Measurements from ENCODE around the gene PIK3R3. TPM values are rescaled to one million over a fixed set of nuclear protein-coding genes. Genes with fewer than 3 reads are reported as not detected.

The PIK3R3 gene
- total RNA-seq (2021) (30.0 and 30.2 TPM in 2 replicates), Bru-seq, nascent RNA (percentile 83 among the genes with signal in this experiment), BruChase-seq, experiment 1, labeled RNA remaining after a 2-hour chase (percentile 98 among the genes with signal in this experiment), BruChase-seq, experiment 2, labeled RNA remaining after a 6-hour chase (percentile 92 among the genes with signal in this experiment)
- long read RNA-seq, full-length matches to known transcripts: 39 of 51 reads
- long read RNA-seq, partial matches to known transcripts: 2 of 51 reads
- long read RNA-seq, other reads (novel, unspliced or antisense): 10 of 51 reads

DNA sequence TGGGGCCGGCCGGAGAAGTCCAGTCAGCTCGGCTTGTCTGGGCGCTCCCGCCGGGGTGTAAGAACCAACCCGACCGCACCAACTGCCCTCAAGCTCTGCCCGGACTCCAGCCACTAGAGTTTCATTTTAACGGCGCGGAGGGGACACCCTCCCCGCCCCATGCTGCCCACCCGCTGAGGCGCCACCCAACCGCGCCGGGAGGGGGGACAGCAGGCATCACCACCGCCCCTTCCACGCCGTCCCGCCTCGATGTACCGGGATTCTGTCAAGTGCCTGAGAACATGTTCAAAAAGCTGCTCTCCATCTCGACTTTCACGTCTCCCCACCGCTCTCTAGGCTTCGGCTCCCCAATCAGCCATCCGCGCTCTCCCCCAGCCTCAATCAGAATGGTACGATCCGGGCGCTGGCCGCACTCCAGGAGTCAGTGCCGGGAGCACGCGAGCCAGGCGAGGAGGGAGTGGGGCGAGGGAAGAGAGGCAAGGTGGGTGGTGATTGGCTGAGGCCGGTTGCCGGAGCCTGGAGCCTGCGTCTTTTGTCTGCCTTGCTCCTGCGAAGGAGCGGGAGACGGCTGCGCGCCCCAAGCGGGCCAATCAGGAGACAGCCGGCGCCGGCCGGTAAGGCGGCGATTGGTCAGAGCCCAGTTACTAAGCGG is at the start of gene PIK3R3:
Gene PIK3R3 (minus strand): TSS at position 101 of the 652 bp plus-strand sequence. CDS start 677 bp downstream, outside the sequence.
- no TSS peak for BruUV-seq (replicated peaks)

DNA sequence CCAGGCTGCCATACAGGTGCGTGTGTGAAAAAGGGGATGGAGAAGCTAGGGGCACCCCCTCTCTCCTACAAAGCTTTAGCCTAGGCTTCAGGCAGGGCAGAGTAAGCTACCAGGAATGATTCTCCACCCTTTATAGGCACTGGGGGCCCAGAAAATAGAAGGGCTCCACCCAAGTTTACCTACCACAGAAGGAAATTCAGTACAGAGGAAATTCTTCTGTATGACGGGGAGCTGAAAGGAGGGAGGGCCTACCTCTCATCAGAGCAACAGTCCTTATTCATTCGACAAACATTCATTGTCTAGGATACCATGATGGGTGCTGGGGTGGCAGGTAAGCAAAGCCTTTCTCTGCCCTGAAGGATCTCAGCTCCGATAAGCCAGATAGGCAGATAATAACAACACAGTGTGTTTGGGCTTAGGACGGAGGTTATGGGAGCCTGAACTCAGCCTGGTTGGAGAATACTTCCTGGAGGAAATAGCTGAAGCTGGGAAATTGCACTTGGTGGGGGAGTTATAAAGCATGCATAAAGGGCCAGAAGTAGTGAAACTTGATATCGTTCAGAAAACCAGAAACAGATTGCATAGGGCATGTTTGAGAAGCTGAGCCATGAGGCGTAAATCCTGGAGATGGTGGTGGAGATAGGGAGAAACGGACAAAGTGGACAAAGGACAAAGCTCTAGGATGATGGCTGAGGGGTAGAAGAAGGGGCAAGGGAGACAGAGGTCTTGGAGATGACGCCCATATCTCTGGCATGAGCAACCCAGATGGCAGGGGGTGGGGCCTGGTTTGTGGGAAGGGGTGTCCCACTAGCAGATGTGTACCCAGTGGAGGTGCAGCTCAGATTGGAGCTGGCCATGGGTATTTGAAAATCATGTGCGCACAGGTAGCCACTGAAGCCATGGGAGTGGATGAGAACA is 49.2 kb upstream of the PIK3R3 start:
- Histone ChIP-seq H3K4me3 (ENCODE audit: low read depth, low read length, poor library complexity, severe bottlenecking) (no peak overlapping the region), H3K9me3 (ENCODE audit: low read depth, low read length, poor library complexity, severe bottlenecking) (no peaks in the 10 kb centered on the region), H3K4me1 (ENCODE audit: insufficient read depth, low read length, poor library complexity, severe bottlenecking) (peaks cover 17% of the 10 kb centered on the region), H3K36me3 (ENCODE audit: insufficient read depth, low read length, poor library complexity, severe bottlenecking) (no peaks in the 10 kb centered on the region), H3K27ac (ENCODE audit: low read depth, low read length, poor library complexity, severe bottlenecking) (no peak overlapping the region), H3K27me3 (replicated peaks; ENCODE audit: insufficient read depth, low read depth, low read length, poor library complexity) (no peaks in the 10 kb centered on the region)
- TF ChIP-seq, protein P1, sequence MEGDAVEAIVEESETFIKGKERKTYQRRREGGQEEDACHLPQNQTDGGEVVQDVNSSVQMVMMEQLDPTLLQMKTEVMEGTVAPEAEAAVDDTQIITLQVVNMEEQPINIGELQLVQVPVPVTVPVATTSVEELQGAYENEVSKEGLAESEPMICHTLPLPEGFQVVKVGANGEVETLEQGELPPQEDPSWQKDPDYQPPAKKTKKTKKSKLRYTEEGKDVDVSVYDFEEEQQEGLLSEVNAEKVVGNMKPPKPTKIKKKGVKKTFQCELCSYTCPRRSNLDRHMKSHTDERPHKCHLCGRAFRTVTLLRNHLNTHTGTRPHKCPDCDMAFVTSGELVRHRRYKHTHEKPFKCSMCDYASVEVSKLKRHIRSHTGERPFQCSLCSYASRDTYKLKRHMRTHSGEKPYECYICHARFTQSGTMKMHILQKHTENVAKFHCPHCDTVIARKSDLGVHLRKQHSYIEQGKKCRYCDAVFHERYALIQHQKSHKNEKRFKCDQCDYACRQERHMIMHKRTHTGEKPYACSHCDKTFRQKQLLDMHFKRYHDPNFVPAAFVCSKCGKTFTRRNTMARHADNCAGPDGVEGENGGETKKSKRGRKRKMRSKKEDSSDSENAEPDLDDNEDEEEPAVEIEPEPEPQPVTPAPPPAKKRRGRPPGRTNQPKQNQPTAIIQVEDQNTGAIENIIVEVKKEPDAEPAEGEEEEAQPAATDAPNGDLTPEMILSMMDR (conservative IDR thresholded peaks at IDR 0.05; ENCODE audit: low read depth, low read length): no peak
- no peak for TF ChIP-seq EZH2 (IDR thresholded peaks at IDR 0.05; ENCODE audit: borderline replicate concordance, low read depth, low read length, poor library complexity, severe bottlenecking)
- intact Hi-C loops (cut with micrococcal nuclease; ENCODE audit: unreplicated experiment): no loop called here
- peak; percentile 49 for DNase-seq (ENCODE audit: low spot score)
- ChIA-PET CTCF (interaction anchor here (1.0 to 1.2 kb wide), 2 partner anchors 42 to 142 kb away, joined by 3 to 6 read pairs; no protein-coding TSS in a partner anchor), POLR2A (ENCODE audit: low non-redundant PET) (no interaction called here)
- BruUV-seq (replicated peaks): no TSS peak

More for the DNA sequence above, at the start of gene PIK3R3:
- H3K27ac ChIP-seq (ENCODE audit: low read depth, low read length, poor library complexity, severe bottlenecking): peak within 1 kb of the TSS; percentile 100
- TF ChIP-seq EZH2 (IDR thresholded peaks at IDR 0.05; ENCODE audit: borderline replicate concordance, low read depth, low read length, poor library complexity, severe bottlenecking): no peak
- TF ChIP-seq, protein P1 (conservative IDR thresholded peaks at IDR 0.05; ENCODE audit: low read depth, low read length): no peak
- H3K9me3 ChIP-seq (ENCODE audit: low read depth, low read length, poor library complexity, severe bottlenecking): no peaks in the 10 kb centered on the region
- H3K4me3 ChIP-seq (ENCODE audit: low read depth, low read length, poor library complexity, severe bottlenecking): peak within 1 kb of the TSS; percentile 73
- CTCF ChIA-PET: no interaction called here
- POLR2A ChIA-PET (ENCODE audit: low non-redundant PET): interaction anchor here (0.6 to 0.9 kb wide), 3 partner anchors 11 to 142 kb away, joined by 4 read pairs; no protein-coding TSS in a partner anchor
- H3K36me3 ChIP-seq (ENCODE audit: insufficient read depth, low read length, poor library complexity, severe bottlenecking): no peaks in the 10 kb centered on the region
- intact Hi-C loops (cut with micrococcal nuclease; ENCODE audit: unreplicated experiment): loop anchor here (5.0 kb wide), 1 partner anchor 95 kb away; no protein-coding TSS in a partner anchor
- H3K4me1 ChIP-seq (ENCODE audit: insufficient read depth, low read length, poor library complexity, severe bottlenecking): peaks cover 27% of the 10 kb centered on the region
- no peaks in the 10 kb centered on the region for H3K27me3 ChIP-seq (replicated peaks; ENCODE audit: insufficient read depth, low read depth, low read length, poor library complexity)
- DNase-seq (ENCODE audit: low spot score): peak; percentile 99

DNA sequence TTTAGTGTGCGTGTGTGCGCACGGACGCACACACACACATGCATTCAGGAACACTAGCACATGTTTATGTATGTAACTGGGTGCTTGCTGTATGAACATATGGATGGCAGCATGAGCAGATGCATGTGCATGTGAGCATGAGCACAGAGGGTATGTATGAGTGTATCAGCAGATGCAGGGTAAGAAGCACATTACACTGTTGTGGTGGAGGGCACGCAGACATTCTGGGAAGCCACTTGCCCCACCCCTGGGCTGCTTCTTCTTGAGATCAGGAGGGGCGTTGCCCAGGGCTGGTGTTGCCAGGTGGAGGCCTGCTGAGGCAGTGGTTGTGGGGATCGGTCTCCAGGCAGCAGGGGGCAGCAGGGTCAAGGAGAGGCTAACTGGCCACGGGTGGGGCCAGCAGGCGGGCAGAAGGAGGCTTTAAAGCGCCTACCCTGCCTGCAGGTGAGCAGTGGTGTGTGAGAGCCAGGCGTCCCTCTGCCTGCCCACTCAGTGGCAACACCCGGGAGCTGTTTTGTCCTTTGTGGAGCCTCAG is 47.7 kb upstream of the PIK3R3 start:
- H3K9me3 ChIP-seq (ENCODE audit: low read depth, low read length, poor library complexity, severe bottlenecking): no peaks in the 10 kb centered on the region
- H3K27ac ChIP-seq (ENCODE audit: low read depth, low read length, poor library complexity, severe bottlenecking): no peak overlapping the region
- H3K4me3 ChIP-seq (ENCODE audit: low read depth, low read length, poor library complexity, severe bottlenecking): no peak overlapping the region
- no peak for DNase-seq (ENCODE audit: low spot score)
- H3K36me3 ChIP-seq (ENCODE audit: insufficient read depth, low read length, poor library complexity, severe bottlenecking): no peaks in the 10 kb centered on the region
- no TSS peak for BruUV-seq (replicated peaks)
- no peaks in the 10 kb centered on the region for H3K27me3 ChIP-seq (replicated peaks; ENCODE audit: insufficient read depth, low read depth, low read length, poor library complexity)
- CTCF ChIA-PET: interaction anchor here (0.6 kb wide), 1 partner anchor 500 kb away, joined by 7 read pairs; no protein-coding TSS in a partner anchor
- TF ChIP-seq EZH2 (IDR thresholded peaks at IDR 0.05; ENCODE audit: borderline replicate concordance, low read depth, low read length, poor library complexity, severe bottlenecking): no peak
- TF ChIP-seq, protein P1 (conservative IDR thresholded peaks at IDR 0.05; ENCODE audit: low read depth, low read length): no peak
- H3K4me1 ChIP-seq (ENCODE audit: insufficient read depth, low read length, poor library complexity, severe bottlenecking): peaks cover 17% of the 10 kb centered on the region
- intact Hi-C loops (cut with micrococcal nuclease; ENCODE audit: unreplicated experiment): no loop called here
- POLR2A ChIA-PET (ENCODE audit: low non-redundant PET): no interaction called here
